Measurements from ENCODE around the gene CHRNB1.

The CHRNB1 gene

DNA sequence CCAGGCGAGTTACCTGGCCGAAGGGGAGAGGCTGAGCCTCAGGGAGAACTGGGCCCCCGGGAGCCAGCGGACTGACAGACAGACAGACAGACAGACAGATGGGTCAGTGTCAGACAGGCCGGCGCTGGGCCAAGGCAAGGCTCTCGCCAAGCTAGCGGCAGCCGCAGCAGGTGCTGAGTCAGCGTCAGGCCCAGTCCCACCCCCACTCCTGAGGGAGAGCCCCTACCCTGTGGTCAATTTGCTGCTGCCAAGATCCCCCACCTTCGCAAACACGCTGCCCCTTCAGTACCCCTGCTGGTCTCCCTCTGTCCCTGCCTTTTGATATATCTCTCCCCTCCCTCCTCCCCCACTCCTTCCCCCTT is 4.0 kb upstream of the CHRNB1 start (continued):
- TF ChIP-seq ZNF692 (tag by site-specific recombination; IDR thresholded peaks at IDR 0.05): no peak
- peak; percentile 69 for TF ChIP-seq ZNF335 (tag by site-specific recombination; conservative IDR thresholded peaks at IDR 0.05)
- TF ChIP-seq GLIS2 (tag by site-specific recombination; IDR thresholded peaks at IDR 0.05): peak; percentile 56; the same call in 1 of the 2 replicates
- TF ChIP-seq GLIS1 (tag by site-specific recombination; IDR thresholded peaks at IDR 0.05): peak; percentile 33
- no peak for TF ChIP-seq ZNF776 (tag by site-specific recombination; IDR thresholded peaks at IDR 0.05; ENCODE audit: borderline replicate concordance)
- TF ChIP-seq, protein P1, sequence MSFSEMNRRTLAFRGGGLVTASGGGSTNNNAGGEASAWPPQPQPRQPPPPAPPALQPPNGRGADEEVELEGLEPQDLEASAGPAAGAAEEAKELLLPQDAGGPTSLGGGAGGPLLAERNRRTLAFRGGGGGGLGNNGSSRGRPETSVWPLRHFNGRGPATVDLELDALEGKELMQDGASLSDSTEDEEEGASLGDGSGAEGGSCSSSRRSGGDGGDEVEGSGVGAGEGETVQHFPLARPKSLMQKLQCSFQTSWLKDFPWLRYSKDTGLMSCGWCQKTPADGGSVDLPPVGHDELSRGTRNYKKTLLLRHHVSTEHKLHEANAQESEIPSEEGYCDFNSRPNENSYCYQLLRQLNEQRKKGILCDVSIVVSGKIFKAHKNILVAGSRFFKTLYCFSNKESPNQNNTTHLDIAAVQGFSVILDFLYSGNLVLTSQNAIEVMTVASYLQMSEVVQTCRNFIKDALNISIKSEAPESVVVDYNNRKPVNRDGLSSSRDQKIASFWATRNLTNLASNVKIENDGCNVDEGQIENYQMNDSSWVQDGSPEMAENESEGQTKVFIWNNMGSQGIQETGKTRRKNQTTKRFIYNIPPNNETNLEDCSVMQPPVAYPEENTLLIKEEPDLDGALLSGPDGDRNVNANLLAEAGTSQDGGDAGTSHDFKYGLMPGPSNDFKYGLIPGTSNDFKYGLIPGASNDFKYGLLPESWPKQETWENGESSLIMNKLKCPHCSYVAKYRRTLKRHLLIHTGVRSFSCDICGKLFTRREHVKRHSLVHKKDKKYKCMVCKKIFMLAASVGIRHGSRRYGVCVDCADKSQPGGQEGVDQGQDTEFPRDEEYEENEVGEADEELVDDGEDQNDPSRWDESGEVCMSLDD (tag by site-specific recombination; IDR thresholded peaks at IDR 0.05): peak; percentile 51; the same call in 1 of the 2 replicates
- TF ChIP-seq, protein P2, sequence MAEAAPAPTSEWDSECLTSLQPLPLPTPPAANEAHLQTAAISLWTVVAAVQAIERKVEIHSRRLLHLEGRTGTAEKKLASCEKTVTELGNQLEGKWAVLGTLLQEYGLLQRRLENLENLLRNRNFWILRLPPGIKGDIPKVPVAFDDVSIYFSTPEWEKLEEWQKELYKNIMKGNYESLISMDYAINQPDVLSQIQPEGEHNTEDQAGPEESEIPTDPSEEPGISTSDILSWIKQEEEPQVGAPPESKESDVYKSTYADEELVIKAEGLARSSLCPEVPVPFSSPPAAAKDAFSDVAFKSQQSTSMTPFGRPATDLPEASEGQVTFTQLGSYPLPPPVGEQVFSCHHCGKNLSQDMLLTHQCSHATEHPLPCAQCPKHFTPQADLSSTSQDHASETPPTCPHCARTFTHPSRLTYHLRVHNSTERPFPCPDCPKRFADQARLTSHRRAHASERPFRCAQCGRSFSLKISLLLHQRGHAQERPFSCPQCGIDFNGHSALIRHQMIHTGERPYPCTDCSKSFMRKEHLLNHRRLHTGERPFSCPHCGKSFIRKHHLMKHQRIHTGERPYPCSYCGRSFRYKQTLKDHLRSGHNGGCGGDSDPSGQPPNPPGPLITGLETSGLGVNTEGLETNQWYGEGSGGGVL (tag by site-specific recombination; IDR thresholded peaks at IDR 0.05): peak; percentile 99
- no peak for TF ChIP-seq ZNF670 (tag by site-specific recombination; IDR thresholded peaks at IDR 0.05; ENCODE audit: low read depth)
- TF ChIP-seq ZNF2 (tag by site-specific recombination; IDR thresholded peaks at IDR 0.05): no peak
- TF ChIP-seq KLF16 (tag by site-specific recombination; IDR thresholded peaks at IDR 0.05): peak; percentile 47; the same call in 1 of the 2 replicates
- TF ChIP-seq ZBTB8A (tag by site-specific recombination; IDR thresholded peaks at IDR 0.05): peak; percentile 44
- peak; percentile 79 for TF ChIP-seq ZIC2 (tag by site-specific recombination; IDR thresholded peaks at IDR 0.05)

DNA sequence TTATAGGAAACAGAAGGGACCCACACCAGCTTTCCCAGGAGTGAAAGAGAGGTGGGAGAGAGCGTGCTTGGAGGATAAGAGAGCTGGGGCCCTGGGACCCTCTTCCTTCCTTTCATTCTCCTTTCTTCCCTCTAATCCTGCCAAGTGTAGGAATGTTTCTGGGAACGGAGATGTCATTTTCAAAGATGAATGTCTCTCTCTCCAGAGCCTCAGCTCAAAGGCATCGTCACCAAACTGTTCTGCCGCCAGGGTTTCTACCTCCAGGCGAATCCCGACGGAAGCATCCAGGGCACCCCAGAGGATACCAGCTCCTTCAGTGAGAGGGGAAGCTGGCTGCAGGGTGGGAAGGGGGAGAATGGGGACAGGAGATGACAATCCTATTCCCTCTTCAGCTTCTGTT is 3.6 kb upstream of the CHRNB1 start:
- H3K4me1 ChIP-seq (ENCODE audit: control insufficient read depth, insufficient read depth, low read length): peaks cover 25% of the 10 kb centered on the region
- no peak overlapping the region for H3K4me3 ChIP-seq (ENCODE audit: low read depth, low read length)
- CTCF ChIA-PET: interaction anchor here (0.6 to 3.8 kb wide), 3 partner anchors 85 to 395 kb away, joined by 3 to 18 read pairs (median 4); partner anchors contain the start of gene TMEM95

More for the DNA sequence above, 3.6 kb upstream of the CHRNB1 start:
- Histone ChIP-seq H3K27ac (ENCODE audit: extremely low read depth, low read depth, low read length) (no peak overlapping the region), H3K9me3 (ENCODE audit: control insufficient read depth, insufficient read depth, low read depth, low read length) (no peaks in the 10 kb centered on the region), H3K36me3 (ENCODE audit: control insufficient read depth in 2 of 2, insufficient read depth in 1 of 2, low read length in 2 of 2) (no peaks in the 10 kb centered on the region)
- 0 out of 2 replicates have a peak, but pooled peaks have one; percentile 15 for TF ChIP-seq PRDM1 (tag by site-specific recombination; IDR thresholded peaks at IDR 0.05)
- TF ChIP-seq CTCF (tag by site-specific recombination; IDR thresholded peaks at IDR 0.05): no peak
- POLR2A ChIA-PET: interaction anchor here (0.6 to 3.1 kb wide), 8 partner anchors 10 to 119 kb away, joined by 3 to 21 read pairs (median 4); partner anchors contain the start of genes PLSCR3, POLR2A, TMEM256 and ZBTB4
